ENCODE results near the gene ECHS1. TPM values are rescaled to one million over a fixed set of nuclear protein-coding genes. Genes with fewer than 3 reads are reported as not detected.
A peak's percentile ranks its signal among the peaks of the same experiment; 100 is the strongest.

Gene ECHS1
- polyA plus RNA-seq, 1 of the 3 experiments (the other 2 are of a cell fraction): 97.8 TPM

GRCh38 chr10:133336577-133337369 is 36.4 kb downstream of the ECHS1 start, which contains the start of gene CALY:
Gene CALY, minus strand, starts transcription at chr10:133336896. Its CDS starts 7,907 bp downstream, at chr10:133328989.
- TF ChIP-seq RXRA (IDR thresholded peaks at IDR 0.05; ENCODE audit: borderline replicate concordance, low read depth): no peak
- peak; percentile 60 for TF ChIP-seq NRF1 (IDR thresholded peaks at IDR 0.05; ENCODE audit: low read depth, low read length)
- TF ChIP-seq YY1 (IDR thresholded peaks at IDR 0.05; ENCODE audit: low read depth): no peak
- 0 out of 2 replicates have a peak, but pooled peaks have one; percentile 64 for TF ChIP-seq EZH2phosphoT487 (IDR thresholded peaks at IDR 0.05; ENCODE audit: borderline replicate concordance, low read depth)
- no peak for TF ChIP-seq ZBTB33 (IDR thresholded peaks at IDR 0.05; ENCODE audit: borderline replicate concordance, low read depth)
- ChIA-PET POLR2A (interaction anchor here (0.6 to 1.5 kb wide), 2 partner anchors 12 to 13 kb away, joined by 3 to 6 read pairs; no protein-coding TSS in a partner anchor), CTCF (interaction anchor here (1.2 to 1.4 kb wide), 2 partner anchors 12 to 21 kb away, joined by 3 to 4 read pairs; partner anchors contain the start of gene FUOM)
- H2AFZ ChIP-seq (ENCODE audit: low read depth): no peak within 1 kb of the TSS
- peak within 1 kb of the TSS in 1 of 2 experiments; percentile 46; a peak in 2 of 4 replicates for H3K4me3 ChIP-seq (ENCODE audit: low read depth in 2 of 2, low read length in 1 of 2)
- peaks cover 66% of the 10 kb centered on the region for H3K27me3 ChIP-seq (ENCODE audit: insufficient read depth)
- no peaks in the 10 kb centered on the region for H3K9me3 ChIP-seq
- H3K4me2 ChIP-seq: peak within 1 kb of the TSS; percentile 79
- DNase-seq: peak; percentile 92
- H3K79me2 ChIP-seq (ENCODE audit: insufficient read depth): no peaks in the 10 kb centered on the region
- no peaks in the 10 kb centered on the region for H3F3A ChIP-seq (replicated peaks; ENCODE audit: insufficient read depth)
- no peaks in the 10 kb centered on the region for H4K20me1 ChIP-seq (ENCODE audit: insufficient read depth)
- WGBS (ENCODE audit: low lambda C conversion rate): 7% methylated on average over 26 of the region's 63 CpGs
- H3K4me1 ChIP-seq (ENCODE audit: control insufficient read depth in 1 of 2, insufficient read depth in 2 of 2, low read depth in 1 of 2, low read length in 1 of 2): peaks cover 0 to 2% of the 10 kb centered on the region in 2 experiments; a peak in 2 of 4 replicates
- H3K9me2 ChIP-seq: no peaks in the 10 kb centered on the region
- H3K27ac ChIP-seq (ENCODE audit: low read depth in 2 of 2, low read length in 1 of 2): no peak within 1 kb of the TSS
- no peak within 1 kb of the TSS for H3K9ac ChIP-seq
- H3K36me3 ChIP-seq (replicated peaks in 1 of 2; ENCODE audit: control insufficient read depth in 1 of 2, insufficient read depth in 2 of 2, low read length in 1 of 2): no peaks in the 10 kb centered on the region

- POLR2A ChIA-PET: interaction anchor here (0.6 to 1.5 kb wide), 2 partner anchors 11 to 13 kb away, joined by 3 to 6 read pairs; no protein-coding TSS in a partner anchor
- TF ChIP-seq NRF1 (IDR thresholded peaks at IDR 0.05; ENCODE audit: low read depth, low read length) (no peak), MAX (IDR thresholded peaks at IDR 0.05; ENCODE audit: low read depth) (no peak), CTCF (IDR thresholded peaks at IDR 0.05) (no peak), RFX5 (IDR thresholded peaks at IDR 0.05; ENCODE audit: low read length) (no peak), YY1 (IDR thresholded peaks at IDR 0.05; ENCODE audit: low read depth) (no peak), USF1 (IDR thresholded peaks at IDR 0.05; ENCODE audit: borderline replicate concordance, low read depth) (no peak), GABPA (IDR thresholded peaks at IDR 0.05; ENCODE audit: low read depth) (no peak), NFIC (IDR thresholded peaks at IDR 0.05; ENCODE audit: borderline replicate concordance) (no peak), ELF1 (IDR thresholded peaks at IDR 0.05) (no peak), GATA2 (CRISPR knock-in tag; IDR thresholded peaks at IDR 0.05) (no peak)
- H3K36me3 ChIP-seq (replicated peaks in 1 of 2; ENCODE audit: control insufficient read depth in 1 of 2, insufficient read depth in 2 of 2, low read length in 1 of 2): no peaks in the 10 kb centered on the region
- H3K9me2 ChIP-seq: no peaks in the 10 kb centered on the region
- no peak overlapping the region for H3K27ac ChIP-seq (ENCODE audit: low read depth in 2 of 2, low read length in 1 of 2)
- peaks cover 0 to 2% of the 10 kb centered on the region in 2 experiments; a peak in 2 of 4 replicates for H3K4me1 ChIP-seq (ENCODE audit: control insufficient read depth in 1 of 2, insufficient read depth in 2 of 2, low read depth in 1 of 2, low read length in 1 of 2)
- H3K9ac ChIP-seq: no peak overlapping the region
- WGBS (ENCODE audit: low lambda C conversion rate): 3% methylated on average over 13 of the region's 41 CpGs
- peak overlapping the region; percentile 79; the same call in 1 of the 2 replicates for H3K4me2 ChIP-seq
- H3K4me3 ChIP-seq (ENCODE audit: low read depth in 2 of 2, low read length in 1 of 2): no peak overlapping the region; a peak in 1 of 4 replicates
- no peak overlapping the region for H2AFZ ChIP-seq (ENCODE audit: low read depth)
- no peaks in the 10 kb centered on the region for H3K79me2 ChIP-seq (ENCODE audit: insufficient read depth)
- H3K27me3 ChIP-seq (ENCODE audit: insufficient read depth): peaks cover 66% of the 10 kb centered on the region
- H3F3A ChIP-seq (replicated peaks; ENCODE audit: insufficient read depth): no peaks in the 10 kb centered on the region
- CTCF ChIA-PET: interaction anchor here (1.2 to 1.4 kb wide), 2 partner anchors 12 to 21 kb away, joined by 3 to 4 read pairs; partner anchors contain the start of gene FUOM
- no peaks in the 10 kb centered on the region for H3K9me3 ChIP-seq
- H4K20me1 ChIP-seq (ENCODE audit: insufficient read depth): no peaks in the 10 kb centered on the region
- DNase-seq: no peak
Observed at GRCh38 chr10:133336118-133336576, 37.0 kb downstream of the ECHS1 start.
